ENCODE results near the gene SORCS2.

GRCh38 chr4:7359400-7360062 lies 167.2 kb downstream of the SORCS2 start:
- no peak for TF ChIP-seq ZNF530 (tag by site-specific recombination; IDR thresholded peaks at IDR 0.05; ENCODE audit: low read depth)
- TF ChIP-seq, protein P1, sequence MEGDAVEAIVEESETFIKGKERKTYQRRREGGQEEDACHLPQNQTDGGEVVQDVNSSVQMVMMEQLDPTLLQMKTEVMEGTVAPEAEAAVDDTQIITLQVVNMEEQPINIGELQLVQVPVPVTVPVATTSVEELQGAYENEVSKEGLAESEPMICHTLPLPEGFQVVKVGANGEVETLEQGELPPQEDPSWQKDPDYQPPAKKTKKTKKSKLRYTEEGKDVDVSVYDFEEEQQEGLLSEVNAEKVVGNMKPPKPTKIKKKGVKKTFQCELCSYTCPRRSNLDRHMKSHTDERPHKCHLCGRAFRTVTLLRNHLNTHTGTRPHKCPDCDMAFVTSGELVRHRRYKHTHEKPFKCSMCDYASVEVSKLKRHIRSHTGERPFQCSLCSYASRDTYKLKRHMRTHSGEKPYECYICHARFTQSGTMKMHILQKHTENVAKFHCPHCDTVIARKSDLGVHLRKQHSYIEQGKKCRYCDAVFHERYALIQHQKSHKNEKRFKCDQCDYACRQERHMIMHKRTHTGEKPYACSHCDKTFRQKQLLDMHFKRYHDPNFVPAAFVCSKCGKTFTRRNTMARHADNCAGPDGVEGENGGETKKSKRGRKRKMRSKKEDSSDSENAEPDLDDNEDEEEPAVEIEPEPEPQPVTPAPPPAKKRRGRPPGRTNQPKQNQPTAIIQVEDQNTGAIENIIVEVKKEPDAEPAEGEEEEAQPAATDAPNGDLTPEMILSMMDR (tag by site-specific recombination; IDR thresholded peaks at IDR 0.05): no peak
- no peak for TF ChIP-seq ZNF629 (tag by site-specific recombination; IDR thresholded peaks at IDR 0.05)
- TF ChIP-seq ZFHX2 (tag by site-specific recombination; conservative IDR thresholded peaks at IDR 0.05): no peak
- TF ChIP-seq, protein P2, sequence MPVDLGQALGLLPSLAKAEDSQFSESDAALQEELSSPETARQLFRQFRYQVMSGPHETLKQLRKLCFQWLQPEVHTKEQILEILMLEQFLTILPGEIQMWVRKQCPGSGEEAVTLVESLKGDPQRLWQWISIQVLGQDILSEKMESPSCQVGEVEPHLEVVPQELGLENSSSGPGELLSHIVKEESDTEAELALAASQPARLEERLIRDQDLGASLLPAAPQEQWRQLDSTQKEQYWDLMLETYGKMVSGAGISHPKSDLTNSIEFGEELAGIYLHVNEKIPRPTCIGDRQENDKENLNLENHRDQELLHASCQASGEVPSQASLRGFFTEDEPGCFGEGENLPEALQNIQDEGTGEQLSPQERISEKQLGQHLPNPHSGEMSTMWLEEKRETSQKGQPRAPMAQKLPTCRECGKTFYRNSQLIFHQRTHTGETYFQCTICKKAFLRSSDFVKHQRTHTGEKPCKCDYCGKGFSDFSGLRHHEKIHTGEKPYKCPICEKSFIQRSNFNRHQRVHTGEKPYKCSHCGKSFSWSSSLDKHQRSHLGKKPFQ (tag by site-specific recombination; IDR thresholded peaks at IDR 0.05): no peak
- no peak for TF ChIP-seq ZNF248 (tag by site-specific recombination; IDR thresholded peaks at IDR 0.05)
- no peak for TF ChIP-seq ZNF580 (tag by site-specific recombination; IDR thresholded peaks at IDR 0.05)
- TF ChIP-seq ZBTB1 (tag by site-specific recombination; IDR thresholded peaks at IDR 0.05): no peak
- TF ChIP-seq GFI1B (tag by site-specific recombination; IDR thresholded peaks at IDR 0.05): no peak

Data from HEK293 (cell line).